Hepatocyte (in vitro differentiated cells): ENCODE data around the gene MTMR10. TPM values are rescaled to one million over a fixed set of nuclear protein-coding genes. Genes with fewer than 3 reads are reported as not detected.

Source experiments
- DNase-seq: peaks from one replicate; pipeline ENCODE4 v3.0.0-alpha.2; 2016; ENCODE audit warnings: low spot score
- H2AFZ ChIP-seq: fragments of 200-600 bp; sonication (generic); 2 replicates; pipeline ENCODE4 v1.6.0; 2016; ENCODE audit warnings: antibody characterized with exemption, mild to moderate bottlenecking
- H3K27ac ChIP-seq: fragments of 200-600 bp; sonication (generic); 2 replicates; pipeline ENCODE4 v1.5.1; 2016; ENCODE audit warnings: mild to moderate bottlenecking
- H3K27me3 ChIP-seq: fragments of 200-600 bp; sonication (generic); 2 replicates; pipeline ENCODE4 v1.6.1; 2016
- H3K36me3 ChIP-seq: fragments of 200-600 bp; sonication (generic); replicated peaks from 2 replicates; pipeline ENCODE4 v1.5.1; 2016; ENCODE audit warnings: low read depth; ENCODE audit not compliant: insufficient read depth
- H3K4me1 ChIP-seq: fragments of 200-600 bp; sonication (generic); 2 replicates; pipeline ENCODE4 v1.5.1; 2016; ENCODE audit warnings: mild to moderate bottlenecking, moderate library complexity; ENCODE audit not compliant: insufficient read depth
- H3K4me2 ChIP-seq: fragments of 200-600 bp; sonication (generic); 2 replicates; pipeline ENCODE4 v1.6.0; 2016
- H3K4me3 ChIP-seq: fragments of 200-600 bp; sonication (generic); 2 replicates; pipeline ENCODE4 v1.5.1; 2016; ENCODE audit warnings: mild to moderate bottlenecking
- H3K79me2 ChIP-seq: fragments of 200-600 bp; sonication (generic); 2 replicates; pipeline ENCODE4 v1.6.0; 2017; ENCODE audit warnings: mild to moderate bottlenecking
- H3K9me2 ChIP-seq: fragments of 200-600 bp; sonication (generic); replicated peaks from 2 replicates; pipeline ENCODE4 v1.6.0; 2017; ENCODE audit warnings: mild to moderate bottlenecking; ENCODE audit not compliant: insufficient read depth
- H3K9me3 ChIP-seq: fragments of 200-600 bp; sonication (generic); 2 replicates; pipeline ENCODE4 v1.5.1; 2016; ENCODE audit warnings: low read depth, mild to moderate bottlenecking
- H4K20me1 ChIP-seq: fragments of 200-600 bp; sonication (generic); 2 replicates; pipeline ENCODE4 v1.6.0; 2016; ENCODE audit warnings: mild to moderate bottlenecking; ENCODE audit not compliant: insufficient read depth, poor library complexity, severe bottlenecking
- EZH2 ChIP-seq: fragments of 200-600 bp; sonication (generic); IDR thresholded peaks from 2 replicates; pipeline ENCODE4 v1.6.1; 2016; ENCODE audit warnings: antibody characterized with exemption, mild to moderate bottlenecking, borderline replicate concordance
- EZH2phosphoT487 ChIP-seq: fragments of 200-600 bp; sonication (generic); IDR thresholded peaks from one replicate; pipeline ENCODE4 v1.6.1; 2018; ENCODE audit warnings: antibody characterized with exemption, mild to moderate bottlenecking, low read depth, moderate library complexity; ENCODE audit not compliant: unreplicated experiment, severe bottlenecking
- WGBS: methylation state at CpG from one replicate; pipeline ENCODE4 v1.1.6; 2016; ENCODE audit warnings: low lambda C conversion rate; ENCODE audit errors: missing lambda C conversion rate; 5-methylcytosine and 5-hydroxymethylcytosine counted together
- polyA plus RNA-seq: library from polyadenylated mRNA; unstranded; fragments of >200 nt; fragmentation: Nextera tagmentation; extraction: Ambion mirVana; gene quantifications from 2 replicates; pipeline ENCODE4 v1.2.1, GENCODE V29; 2016
- total RNA-seq: library from RNA; depleted of rRNA; stranded (reverse); fragments of >200 nt; gene quantifications from 2 replicates; pipeline ENCODE4 v1.2.3, GENCODE V29; 2014
- TF ChIP-seq, protein P1 (sequence below): fragments of 200-600 bp; sonication (generic); IDR thresholded peaks from 2 replicates; pipeline ENCODE4 v1.5.1; 2016; ENCODE audit warnings: antibody characterized with exemption, mild to moderate bottlenecking; ENCODE audit not compliant: poor library complexity

Gene MTMR10
- total and polyA plus RNA-seq, 2 experiments from 2014 or later = 10.3 to 19.6 TPM

DNA sequence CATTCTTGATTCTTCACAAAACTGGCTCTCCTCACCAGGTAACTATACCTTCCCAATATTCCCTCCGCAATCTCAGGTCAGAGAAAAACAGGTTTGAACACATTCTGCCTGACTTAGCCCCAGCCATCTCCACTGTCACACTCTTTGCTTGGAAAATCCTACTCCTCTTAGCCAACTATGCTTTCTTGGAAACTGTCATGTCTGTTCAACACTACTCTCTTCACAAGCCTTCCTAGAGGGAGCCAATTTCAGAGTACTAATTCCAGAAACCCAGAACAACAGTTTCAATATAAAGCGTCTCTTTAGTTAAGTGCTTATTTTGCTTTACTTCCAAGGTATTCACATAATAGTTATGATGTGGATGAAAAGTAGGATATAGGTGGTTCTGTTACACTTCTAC is 21.7 kb downstream of the MTMR10 start:
- Histone ChIP-seq H3K27me3 (no peaks in the 10 kb centered on the region), H3K27ac (no peak overlapping the region), H3K4me1 (no peaks in the 10 kb centered on the region), H3K36me3 (no peaks in the 10 kb centered on the region), H2AFZ (no peak overlapping the region), H3K4me2 (no peak overlapping the region), H3K9me2 (no peaks in the 10 kb centered on the region), H3K79me2 (peaks cover 5% of the 10 kb centered on the region), H3K9me3 (no peaks in the 10 kb centered on the region), H3K4me3 (no peak overlapping the region), H4K20me1 (no peaks in the 10 kb centered on the region)
- no peak for DNase-seq
- WGBS = 98% methylated on average over 2 of the region's 2 CpGs
- TF ChIP-seq, protein P1, sequence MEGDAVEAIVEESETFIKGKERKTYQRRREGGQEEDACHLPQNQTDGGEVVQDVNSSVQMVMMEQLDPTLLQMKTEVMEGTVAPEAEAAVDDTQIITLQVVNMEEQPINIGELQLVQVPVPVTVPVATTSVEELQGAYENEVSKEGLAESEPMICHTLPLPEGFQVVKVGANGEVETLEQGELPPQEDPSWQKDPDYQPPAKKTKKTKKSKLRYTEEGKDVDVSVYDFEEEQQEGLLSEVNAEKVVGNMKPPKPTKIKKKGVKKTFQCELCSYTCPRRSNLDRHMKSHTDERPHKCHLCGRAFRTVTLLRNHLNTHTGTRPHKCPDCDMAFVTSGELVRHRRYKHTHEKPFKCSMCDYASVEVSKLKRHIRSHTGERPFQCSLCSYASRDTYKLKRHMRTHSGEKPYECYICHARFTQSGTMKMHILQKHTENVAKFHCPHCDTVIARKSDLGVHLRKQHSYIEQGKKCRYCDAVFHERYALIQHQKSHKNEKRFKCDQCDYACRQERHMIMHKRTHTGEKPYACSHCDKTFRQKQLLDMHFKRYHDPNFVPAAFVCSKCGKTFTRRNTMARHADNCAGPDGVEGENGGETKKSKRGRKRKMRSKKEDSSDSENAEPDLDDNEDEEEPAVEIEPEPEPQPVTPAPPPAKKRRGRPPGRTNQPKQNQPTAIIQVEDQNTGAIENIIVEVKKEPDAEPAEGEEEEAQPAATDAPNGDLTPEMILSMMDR = no peak
- TF ChIP-seq EZH2phosphoT487 (no peak), EZH2 (no peak)

DNA sequence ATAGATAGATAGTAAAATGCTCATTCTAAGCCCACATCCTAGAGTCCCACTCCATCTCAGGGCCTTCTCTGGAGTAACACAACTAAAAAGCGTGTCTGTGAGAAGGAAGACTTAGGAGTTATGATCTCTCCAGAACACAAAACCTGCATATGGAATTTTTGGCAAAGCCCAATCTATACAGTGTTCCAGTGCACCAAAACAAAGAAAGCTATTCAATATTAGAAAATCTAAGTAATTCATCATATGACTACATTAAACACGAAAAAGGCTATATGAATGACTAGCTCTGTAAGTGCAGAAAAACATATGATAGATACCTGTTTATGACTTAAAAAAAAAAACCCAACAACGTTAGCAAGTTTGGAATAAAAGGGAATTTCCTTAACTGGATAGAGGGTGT is 27.7 kb downstream of the MTMR10 start:
- H3K4me2 ChIP-seq = no peak overlapping the region
- no peaks in the 10 kb centered on the region for H3K79me2 ChIP-seq
- no peaks in the 10 kb centered on the region for H3K9me2 ChIP-seq
- H3K9me3 ChIP-seq = no peaks in the 10 kb centered on the region
- 99% methylated on average over 3 of the region's 3 CpGs for WGBS
- no peak overlapping the region for H3K4me3 ChIP-seq
- H3K36me3 ChIP-seq = no peaks in the 10 kb centered on the region
- H3K27ac ChIP-seq = no peak overlapping the region
- H4K20me1 ChIP-seq = no peaks in the 10 kb centered on the region
- H3K27me3 ChIP-seq = no peaks in the 10 kb centered on the region
- no peak for DNase-seq
- no peaks in the 10 kb centered on the region for H3K4me1 ChIP-seq
- TF ChIP-seq EZH2 = no peak
- TF ChIP-seq, protein P1 = no peak
- no peak for TF ChIP-seq EZH2phosphoT487
- no peak overlapping the region for H2AFZ ChIP-seq

DNA sequence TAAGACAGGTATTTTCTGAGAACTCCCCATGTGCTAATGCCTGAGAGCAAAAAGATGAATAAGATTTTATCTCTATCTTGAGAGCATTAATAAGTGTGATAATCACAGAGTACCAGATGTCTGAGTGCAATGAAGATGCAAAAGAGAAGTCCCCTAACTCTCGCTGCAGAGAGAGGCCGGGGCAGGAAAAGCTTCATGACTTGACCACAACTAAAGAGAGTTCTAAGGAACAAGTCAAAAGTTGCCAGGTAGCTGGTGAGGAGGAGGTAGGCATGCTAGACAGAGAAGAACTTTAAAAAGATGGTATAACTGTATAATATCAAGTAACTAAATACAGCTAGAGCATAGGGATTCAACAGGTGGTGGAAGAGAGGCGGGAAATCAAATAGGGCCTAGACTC is 28.8 kb downstream of the MTMR10 start:
- Histone ChIP-seq H3K4me3 (no peak overlapping the region), H3K27me3 (no peaks in the 10 kb centered on the region), H3K9me2 (no peaks in the 10 kb centered on the region), H4K20me1 (no peaks in the 10 kb centered on the region), H3K79me2 (no peaks in the 10 kb centered on the region), H3K27ac (no peak overlapping the region), H3K9me3 (no peaks in the 10 kb centered on the region), H3K36me3 (peaks cover 5% of the 10 kb centered on the region), H3K4me1 (no peaks in the 10 kb centered on the region), H3K4me2 (no peak overlapping the region), H2AFZ (no peak overlapping the region)
- TF ChIP-seq, protein P1 = no peak
- TF ChIP-seq EZH2 (no peak), EZH2phosphoT487 (no peak)
- DNase-seq = no peak
- WGBS = 96% methylated on average over 3 of the region's 3 CpGs

DNA sequence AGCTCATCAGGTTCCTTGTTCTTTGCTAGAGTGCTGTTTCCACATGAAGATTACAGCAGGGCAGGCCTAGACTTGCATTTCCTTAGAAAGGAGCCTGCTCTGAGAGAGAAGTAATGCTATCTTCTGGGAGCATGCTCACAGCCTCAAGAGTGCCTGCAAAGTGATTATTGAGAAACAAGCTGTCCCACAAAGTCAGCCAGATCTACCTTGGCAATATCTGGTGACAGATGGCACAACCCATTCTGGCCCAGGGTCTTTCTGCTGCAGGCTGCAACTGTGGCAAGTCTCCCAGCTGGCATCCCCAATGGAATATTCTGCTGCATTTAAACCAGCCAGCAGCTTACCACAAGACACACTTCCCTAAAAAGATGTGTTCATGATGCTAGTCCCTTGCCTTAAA is 29.3 kb downstream of the MTMR10 start:
- Histone ChIP-seq H3K27me3 (no peaks in the 10 kb centered on the region), H2AFZ (no peak overlapping the region), H3K9me3 (no peaks in the 10 kb centered on the region), H3K79me2 (no peaks in the 10 kb centered on the region), H4K20me1 (no peaks in the 10 kb centered on the region), H3K36me3 (peaks cover 5% of the 10 kb centered on the region), H3K27ac (no peak overlapping the region), H3K9me2 (no peaks in the 10 kb centered on the region), H3K4me1 (no peaks in the 10 kb centered on the region), H3K4me3 (no peak overlapping the region), H3K4me2 (no peak overlapping the region)
- TF ChIP-seq EZH2phosphoT487 (no peak), EZH2 (no peak)
- TF ChIP-seq, protein P1 = no peak
- no peak for DNase-seq
